ENCODE data around the gene TBX5.
"Not testable (repeated sequence)": the region's sequence is repeated elsewhere in the genome, so short reads cannot be mapped to it uniquely, and the experiment has no call there.

Gene TBX5

DNA sequence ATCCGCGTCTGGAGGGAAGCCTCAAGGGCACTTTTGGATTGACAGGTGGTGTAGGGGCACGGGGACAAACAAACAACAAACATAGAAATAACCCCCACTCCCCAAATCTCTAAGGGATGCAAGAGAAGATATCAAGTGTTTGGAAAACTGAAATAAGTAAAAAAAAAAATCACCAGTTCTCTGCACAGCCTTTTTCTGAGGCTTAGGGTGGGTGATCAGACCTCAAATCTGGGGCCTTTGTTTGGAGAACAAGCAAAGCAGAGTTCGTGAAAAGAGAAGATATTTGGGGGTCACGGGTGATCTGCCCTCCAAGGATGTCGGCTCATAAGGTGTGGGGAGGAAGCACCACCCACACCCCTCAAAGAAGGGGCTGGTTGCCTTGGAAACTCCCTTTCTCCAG is 10.7 kb downstream of the TBX5 start:
- DNase-seq: no peak
- intact Hi-C loops (cut with DNase I): no loop called here

DNA sequence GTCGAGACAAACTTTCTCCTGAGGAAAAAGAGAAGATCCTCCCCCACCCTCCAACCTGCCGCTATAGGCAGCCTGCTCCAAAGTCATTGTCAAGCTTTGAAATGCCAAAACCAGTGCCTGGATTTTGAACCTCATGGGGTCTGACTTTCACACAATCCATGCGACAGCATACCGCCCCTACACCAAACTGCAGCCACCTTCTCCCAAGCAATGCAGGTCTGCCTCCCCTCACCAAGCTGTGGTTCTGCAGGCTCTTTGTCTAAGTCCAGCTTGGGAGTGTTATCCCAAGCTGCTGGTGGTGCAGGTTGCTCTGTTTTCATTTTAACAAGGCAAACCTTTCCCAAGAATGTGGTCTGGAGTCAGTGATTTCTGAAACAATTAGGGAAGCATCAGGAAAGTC is 12.4 kb downstream of the TBX5 start:
- DNase-seq: no peak
- intact Hi-C loops (cut with DNase I): no loop called here

DNA sequence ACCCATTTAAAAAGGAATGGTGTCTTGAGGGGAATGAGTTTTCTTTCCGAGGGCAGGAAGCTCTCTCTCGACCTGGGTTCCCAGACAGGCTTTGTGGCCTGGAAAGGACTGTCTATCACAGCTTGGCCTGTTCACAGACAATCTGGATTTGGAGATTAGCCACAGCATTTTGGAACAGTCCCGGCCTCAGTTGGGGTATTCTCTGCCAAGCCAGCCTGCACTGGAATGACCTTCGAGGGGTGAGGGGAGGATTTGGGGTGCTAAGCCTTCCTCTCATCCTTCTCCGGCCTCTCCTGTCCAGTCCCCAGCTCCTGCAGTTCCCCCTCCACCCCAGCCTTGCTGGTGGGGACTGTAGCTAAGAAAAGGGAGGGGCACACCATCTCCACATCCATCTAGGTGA is 13.0 kb downstream of the TBX5 start:
- DNase-seq: peak in 1 of 10 donors; percentile 9
- intact Hi-C loops (cut with DNase I): no loop called here

DNA sequence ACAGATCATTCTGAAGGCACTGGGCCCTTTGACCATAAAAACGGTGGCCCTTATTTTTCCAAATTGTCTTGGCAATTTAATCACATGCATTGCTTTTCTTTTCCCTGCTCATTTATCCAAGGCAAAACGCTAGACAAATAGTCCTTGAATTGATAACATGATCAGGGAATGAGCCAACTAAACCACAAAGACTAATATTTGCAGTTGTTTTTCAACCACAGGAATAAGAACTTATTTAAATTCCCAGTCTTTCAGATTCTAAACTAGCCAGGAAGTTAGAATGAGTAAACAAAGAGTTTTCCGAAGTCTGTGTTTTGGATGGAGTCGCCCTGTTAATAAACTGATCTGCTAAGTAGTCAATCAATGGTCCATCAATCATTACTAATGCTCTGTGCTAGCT is 14.9 kb downstream of the TBX5 start:
- no peak for DNase-seq
- intact Hi-C loops (cut with DNase I): no loop called here

DNA sequence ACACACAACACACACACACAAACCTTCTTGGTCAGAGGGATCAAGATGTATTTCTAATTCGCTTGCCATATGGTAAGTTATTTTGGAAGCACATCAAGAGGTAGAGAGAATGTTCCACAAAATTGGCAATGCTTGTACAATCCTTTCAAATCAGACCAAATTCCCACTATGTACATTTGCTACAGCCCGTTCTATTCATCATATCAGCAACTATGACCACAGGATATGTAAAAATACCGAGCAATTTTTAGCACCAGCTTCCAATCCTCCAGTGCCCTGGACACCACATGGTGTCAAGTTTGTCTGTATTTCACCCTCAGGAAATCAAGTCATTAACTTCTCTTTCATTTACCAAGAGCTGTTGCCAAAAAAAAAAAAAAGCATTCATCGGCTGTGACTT is 21.2 kb downstream of the TBX5 start:
- no peak for DNase-seq
- intact Hi-C loops (cut with DNase I): no loop called here

DNA sequence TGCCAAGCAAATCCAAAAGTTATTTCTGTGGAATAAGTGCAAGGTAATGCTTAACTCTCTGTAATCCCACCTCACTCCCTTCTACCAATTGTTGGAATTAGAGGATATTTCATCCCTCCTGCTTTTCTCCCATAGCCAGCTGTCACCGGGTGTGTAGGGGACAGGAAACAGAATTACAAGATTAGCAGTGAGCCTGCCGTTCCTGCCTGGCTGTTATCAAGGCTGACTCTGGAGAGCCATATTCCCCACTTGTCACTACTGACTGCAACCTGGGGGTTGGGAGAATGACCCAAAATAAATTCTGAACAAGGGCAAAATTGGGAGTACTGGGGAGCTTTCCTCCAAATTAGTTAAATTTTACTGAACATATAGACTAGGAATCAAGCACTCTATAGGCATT is 24.8 kb downstream of the TBX5 start:
- DNase-seq: peak in 1 of 10 donors; percentile 56
- intact Hi-C loops (cut with DNase I): no loop called here

DNA sequence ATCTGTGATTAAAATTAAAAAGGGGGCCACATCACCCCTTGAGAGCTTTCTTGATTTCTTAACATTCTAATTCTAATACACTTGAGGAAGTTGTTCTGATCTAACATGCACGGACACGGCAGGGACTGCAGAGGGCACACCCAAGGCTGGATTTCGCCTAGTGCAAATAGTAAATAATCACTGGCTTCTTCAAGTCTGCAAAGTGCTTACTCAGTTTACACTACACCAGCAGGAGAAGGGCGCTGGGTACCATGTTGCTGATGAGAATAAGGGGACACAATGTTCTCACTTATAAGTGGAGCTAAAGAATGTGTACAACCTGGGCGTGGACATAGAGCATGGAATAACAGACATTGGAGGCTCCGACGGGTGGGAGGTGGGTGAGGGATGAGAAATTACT is 34.2 kb downstream of the TBX5 start:
- intact Hi-C loops (cut with DNase I): no loop called here
- no peak for DNase-seq

DNA sequence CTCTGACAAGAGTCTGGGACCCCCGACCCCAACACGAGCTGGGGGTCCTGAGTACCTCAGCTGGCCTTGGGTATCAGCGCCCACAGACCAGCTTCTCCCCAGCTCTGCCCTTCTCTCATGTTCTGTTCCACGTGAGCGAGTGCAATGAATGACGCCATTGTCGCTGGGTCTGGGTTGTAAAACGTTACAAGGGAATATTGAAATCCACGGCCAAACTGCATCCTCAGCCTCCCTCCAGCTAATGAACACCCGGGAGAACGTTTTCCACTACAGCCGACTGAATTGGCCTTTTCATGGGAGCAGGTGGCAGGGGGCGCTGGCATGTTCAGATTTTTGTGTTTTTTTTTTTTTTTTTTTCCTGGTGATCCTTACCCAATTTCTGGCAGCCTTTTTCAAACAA is 34.7 kb downstream of the TBX5 start:
- intact Hi-C loops (cut with DNase I): no loop called here
- DNase-seq: peak in 8 of 10 donors; percentile 35 to 90 (median 62)

DNA sequence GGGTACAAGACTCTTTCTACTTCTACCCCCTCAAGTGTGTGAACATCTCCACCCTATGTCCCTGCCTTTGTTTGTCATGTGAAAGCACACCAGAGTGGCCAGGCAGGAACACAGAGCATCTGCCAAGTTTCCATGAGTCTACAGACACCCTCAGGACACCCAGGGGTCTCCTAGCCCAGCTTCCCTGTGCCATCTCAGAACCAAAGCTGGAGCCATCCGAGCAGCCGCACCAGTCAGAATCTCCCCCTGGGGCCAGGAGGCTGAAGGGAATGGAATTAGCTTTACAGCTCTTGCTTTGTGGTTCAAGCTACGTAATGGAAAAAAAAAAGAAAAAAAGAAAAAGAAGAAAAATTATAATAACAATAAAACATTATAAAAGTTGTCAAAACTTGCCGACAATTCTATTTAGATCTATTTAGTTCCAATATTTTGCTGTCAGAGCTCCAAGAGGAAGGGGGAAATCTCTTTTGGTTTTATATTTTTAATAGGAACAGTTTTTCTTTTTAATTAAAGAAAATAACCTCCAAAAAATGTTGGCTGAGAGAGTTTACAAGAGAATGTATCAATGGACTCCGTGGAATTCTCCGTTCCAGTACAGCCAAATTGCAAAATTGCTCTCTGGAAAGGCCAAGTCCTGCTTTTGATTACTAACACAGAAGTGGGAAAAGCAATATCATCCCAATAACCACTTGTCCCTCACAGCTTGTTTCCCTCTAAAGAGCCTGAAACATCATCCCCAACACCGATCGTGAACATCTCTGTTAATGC is 37.1 kb downstream of the TBX5 start:
- DNase-seq: peak in 1 of 10 donors; percentile 59
- intact Hi-C loops (cut with DNase I): no loop called here

DNA sequence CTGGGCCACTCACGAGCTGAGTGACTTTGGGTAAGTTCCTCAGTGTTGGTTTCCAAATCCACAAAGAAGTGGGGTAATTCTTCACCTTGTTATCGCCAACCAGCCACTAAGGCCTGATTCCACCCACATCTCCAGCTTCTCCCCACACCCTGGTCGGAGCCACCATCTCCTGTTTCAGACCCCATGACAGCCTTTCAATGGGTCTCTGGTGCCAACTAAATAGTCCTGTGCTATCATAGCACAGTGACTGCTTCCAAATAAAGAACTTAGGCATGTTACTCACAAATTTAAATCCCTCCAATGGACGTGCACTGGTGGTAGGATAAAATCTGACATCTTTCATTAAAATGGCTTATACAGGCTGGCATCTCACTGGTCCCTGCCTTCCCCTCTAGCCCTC is 44.0 kb downstream of the TBX5 start:
- intact Hi-C loops (cut with DNase I): no loop called here
- no peak for DNase-seq

DNA sequence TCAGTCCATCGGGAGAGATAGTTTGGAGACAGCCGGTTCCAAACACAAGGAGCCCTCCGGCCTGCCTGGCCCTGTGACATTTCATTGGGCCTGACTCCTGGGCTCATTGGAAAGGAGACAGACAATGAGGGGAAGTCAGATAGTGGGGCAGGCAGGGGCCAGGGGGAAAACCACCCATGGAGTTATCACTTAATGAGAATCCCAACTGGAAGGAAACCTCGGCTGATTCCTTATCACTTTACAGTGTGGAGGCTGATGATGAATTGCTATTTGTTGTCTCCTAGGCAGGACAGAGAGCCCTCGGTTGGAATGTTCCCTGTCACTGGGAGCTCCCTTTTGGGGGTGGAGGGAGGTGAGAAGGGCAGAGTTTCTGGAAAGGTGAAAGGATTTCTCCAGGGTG is 44.4 kb downstream of the TBX5 start:
- intact Hi-C loops (cut with DNase I): no loop called here
- DNase-seq: no peak

DNA sequence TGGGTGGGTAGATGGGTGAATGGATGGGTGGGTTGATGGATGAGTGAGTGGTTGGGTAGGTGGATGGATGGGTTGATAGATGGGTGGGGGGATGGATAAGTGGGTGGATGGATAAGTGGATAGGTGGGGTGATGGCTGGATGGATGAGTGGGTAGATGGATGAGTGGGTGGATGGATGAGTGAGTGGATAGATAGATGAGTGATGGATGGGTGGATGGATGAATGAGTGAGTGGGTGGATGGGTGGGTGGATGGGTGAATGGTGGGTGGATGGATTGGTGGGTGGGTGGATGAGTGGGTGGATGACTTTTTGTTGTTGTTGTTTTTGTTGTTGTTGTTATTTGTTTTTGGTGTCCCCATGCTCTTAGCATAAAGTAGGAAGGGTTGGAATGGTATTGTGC is 45.5 kb downstream of the TBX5 start:
- intact Hi-C loops (cut with DNase I): no loop called here
- no peak for DNase-seq

DNA sequence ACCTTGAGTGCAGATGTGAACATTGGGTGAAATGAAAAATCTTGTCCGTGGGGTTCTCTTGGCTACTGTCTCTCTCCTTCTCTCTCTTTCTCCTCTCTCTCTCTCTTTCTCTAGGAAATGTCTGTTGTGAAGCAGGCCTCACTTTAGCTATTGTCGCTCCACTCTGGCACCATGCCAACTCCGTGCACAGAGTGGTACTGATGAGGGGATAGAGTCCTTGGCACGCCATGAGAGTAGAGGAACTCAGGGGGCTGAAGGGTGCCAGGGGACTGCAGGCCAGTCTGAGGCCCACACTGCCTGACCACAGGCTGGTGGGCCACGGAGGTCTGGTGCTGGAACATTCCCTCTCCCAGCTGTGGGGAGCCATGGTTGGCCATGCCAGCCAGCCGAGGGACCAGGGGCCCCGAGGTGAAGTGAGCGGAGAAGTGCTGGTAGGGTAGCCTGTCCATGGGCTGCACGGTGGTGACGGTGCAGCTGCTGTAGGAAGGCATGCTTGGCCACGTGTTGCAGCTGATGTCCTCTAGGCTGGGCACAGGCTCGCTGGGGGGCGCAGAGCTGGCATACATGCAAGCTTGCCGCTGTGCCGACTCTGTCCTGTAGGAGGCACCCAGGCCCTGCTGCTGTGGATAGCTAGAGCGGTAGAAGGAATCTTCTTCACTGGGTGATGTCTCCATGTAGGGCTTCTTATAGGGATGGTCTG is 50.4 kb downstream of the TBX5 start:
- intact Hi-C loops (cut with DNase I): no loop called here
- peak in 3 of 10 donors; percentile 20 to 82 (median 77) for DNase-seq

DNA sequence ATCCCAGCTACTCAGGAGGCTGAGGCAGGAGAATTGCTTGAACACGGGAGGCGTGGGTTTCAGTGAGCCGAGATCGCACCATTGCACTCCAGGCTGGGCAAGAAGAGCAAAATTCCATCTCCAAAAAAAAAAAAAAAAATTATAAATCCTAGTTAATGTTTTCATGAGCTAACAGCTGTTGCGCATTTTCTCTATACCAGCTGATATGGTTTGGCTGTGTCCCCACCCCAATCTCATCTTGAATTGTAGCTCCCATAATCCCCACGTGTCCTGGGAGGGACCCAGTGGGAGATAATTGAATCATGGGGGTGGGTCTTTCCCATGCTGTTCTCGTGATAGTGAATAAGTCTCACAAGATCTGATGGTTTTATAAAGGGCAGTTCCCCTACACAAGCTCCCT is 56.7 kb downstream of the TBX5 start:
- intact Hi-C loops (cut with DNase I); DNase-seq: not testable (repeated sequence)

DNA sequence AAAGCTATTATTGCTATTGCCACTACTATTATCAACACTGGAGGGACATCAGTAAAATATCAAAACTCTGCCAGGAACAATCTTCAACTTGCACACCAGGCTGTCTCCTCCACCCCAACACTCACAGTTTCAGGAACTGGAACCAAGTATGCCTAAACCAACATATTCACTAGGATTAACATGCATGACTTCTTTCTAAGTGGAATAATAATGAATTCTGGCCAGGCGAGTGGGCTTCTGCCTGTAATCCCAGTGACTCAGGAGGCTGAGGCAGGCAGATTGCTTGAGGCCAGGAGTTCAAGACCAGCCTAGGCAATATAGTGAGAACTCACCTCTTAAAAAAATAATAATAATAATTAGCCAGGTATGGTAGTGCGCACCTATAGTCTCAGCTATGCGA is 58.1 kb downstream of the TBX5 start:
- intact Hi-C loops (cut with DNase I): no loop called here
- no peak for DNase-seq

DNA sequence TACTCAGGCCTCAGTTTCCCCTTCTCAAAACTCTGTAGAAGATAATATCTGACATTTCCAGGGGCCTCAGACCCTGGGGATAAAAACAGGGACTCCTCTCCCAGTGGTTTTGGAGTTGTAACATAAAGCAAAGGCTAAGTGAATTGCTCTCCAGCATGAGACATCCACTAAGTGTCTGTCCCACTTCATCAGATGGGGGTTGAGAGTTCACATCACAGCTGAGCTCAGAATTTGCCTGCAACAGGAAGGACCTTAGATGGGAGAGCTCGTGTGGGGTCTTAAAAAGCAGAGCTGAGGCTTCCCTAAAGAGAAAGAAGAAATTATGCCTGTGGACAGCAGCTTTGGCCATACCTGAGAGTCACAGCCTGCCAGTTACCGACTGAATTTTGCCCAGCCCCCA is 61.1 kb downstream of the TBX5 start:
- DNase-seq: no peak
- intact Hi-C loops (cut with DNase I): no loop called here

DNA sequence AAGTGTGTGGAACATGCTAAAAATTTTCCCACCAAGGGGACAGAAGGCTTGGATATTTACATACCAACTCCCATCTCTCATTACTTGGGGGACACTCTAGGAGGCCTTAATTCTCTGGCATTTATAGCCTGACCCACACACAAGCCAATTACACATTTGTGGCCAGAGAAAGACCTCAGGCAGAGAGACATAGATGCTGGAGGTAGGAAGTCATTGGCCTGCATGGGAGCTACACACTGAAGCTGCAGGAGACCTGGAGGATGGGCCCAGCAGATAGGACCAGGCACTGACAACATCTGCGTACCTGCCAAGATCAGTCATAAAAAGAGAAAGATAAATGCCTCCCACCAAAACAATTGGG is 61.7 kb downstream of the TBX5 start:
- intact Hi-C loops (cut with DNase I): no loop called here
- no peak for DNase-seq

DNA sequence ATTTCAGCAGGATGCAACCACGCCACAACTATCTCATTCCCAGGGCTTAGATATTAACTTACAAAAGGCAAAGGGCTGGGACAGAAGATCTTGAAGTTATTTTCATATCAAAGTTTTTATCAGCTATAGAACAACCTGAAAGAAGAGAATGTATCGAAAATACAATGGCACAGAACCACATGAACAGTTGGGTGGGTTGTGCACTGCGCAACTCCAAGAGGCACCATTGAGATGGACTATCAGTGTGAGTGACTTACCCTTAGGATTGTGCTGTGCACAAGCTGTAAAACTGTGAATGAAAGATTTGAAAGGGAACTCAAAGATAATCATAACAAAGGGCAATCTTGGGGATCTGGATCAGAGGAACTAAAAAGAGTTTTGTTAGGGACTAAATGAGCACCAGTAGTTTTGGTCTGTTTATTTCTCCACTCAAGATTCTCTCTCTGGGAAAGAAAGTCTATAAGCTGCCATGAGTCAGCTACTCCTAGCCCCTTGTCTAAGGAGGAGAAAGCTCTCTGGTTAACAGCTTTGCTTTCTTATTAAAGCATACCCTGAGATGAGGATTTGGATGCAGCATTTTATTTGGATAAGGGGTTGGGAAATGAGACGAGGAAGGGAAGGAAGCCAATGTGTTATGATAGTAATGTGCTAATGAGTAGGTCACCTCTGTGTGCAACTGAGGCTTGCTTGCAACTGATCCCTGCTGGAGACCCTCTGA is 62.2 kb downstream of the TBX5 start:
- intact Hi-C loops (cut with DNase I): no loop called here
- DNase-seq: no peak

DNA sequence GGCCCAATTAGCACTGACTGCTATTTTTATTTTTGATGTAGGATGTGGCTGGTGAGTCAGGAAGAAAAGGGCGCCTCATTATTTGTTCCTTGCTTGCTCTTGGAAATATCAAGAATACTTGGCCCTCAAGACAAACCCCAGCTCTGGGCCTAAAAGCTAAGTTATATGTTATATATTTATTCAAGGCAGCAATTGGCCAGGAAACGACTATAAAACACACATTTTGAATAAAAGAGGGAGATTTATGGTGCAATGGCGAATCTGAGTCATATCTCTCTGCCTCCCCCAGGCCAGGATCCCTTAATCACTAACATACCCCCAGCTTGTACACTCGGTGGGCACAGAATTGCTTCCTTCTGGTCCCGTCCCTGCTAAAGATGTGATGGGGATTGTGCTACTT is 63.3 kb downstream of the TBX5 start:
- intact Hi-C loops (cut with DNase I): no loop called here
- DNase-seq: no peak

DNA sequence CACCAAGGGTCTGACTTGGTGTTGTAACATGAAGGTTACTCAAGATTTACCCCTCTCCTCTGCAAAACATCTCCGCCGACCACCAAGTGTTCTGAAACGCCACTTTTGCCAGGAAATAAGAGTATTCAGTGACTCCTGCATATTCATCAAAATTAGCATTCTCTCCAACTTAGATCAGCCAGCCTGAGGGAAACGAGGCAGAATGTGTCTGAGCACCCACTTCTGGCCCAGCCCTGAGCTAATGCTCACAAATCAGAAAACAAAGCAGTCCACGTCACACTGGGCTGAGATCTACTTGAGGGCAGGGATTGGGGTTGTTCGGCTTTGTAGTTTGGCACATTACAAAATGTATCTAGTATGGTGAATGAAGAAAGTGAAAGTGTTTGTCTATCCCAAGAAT is 64.3 kb downstream of the TBX5 start:
- no peak for DNase-seq
- intact Hi-C loops (cut with DNase I): no loop called here

DNA sequence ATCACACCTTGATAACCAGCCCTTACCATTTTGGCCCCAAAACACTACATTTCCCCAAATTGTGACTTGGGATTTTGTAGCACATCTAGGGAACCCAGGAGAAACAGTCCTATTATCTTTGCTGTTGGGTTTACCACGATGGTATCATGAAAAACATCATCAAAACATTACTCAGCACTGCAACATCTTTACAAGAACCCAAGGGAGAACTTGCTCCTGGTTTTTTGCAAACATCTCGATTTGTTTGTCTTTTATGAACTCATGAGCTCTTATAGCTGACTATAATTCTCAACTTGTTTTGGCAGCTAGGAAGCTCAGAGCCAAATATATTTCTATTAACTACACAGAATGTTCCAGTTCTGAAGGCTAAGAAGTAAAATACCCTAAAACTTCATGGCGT is 65.7 kb downstream of the TBX5 start:
- no peak for DNase-seq
- intact Hi-C loops (cut with DNase I): no loop called here

DNA sequence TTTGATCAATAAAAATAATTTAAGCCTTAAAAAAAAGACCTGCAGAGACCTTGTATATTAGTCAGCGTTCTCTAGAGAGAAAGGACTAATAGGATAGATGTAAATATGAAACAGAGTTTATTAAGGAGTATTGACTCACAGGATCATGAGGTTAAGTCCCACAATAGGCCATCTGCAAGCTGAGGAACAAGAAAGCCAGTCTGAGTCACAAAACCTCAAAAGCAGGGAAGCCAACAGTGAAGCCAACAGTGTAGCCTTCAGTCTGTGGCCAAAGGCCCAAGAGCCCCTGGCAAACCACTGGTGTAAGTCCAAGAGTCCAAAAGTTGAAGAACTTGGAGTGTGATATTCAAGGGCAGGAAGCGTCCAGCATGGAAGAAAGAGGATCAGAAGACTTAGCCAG is 66.3 kb downstream of the TBX5 start:
- no peak for DNase-seq
- intact Hi-C loops (cut with DNase I): no loop called here
